ENCODE results near the gene CIRBP. TPM values are rescaled to one million over a fixed set of nuclear protein-coding genes. Genes with fewer than 3 reads are reported as not detected.

CIRBP gene
- polyA plus RNA-seq, 1 donor from 2014 or later = 377 TPM

GRCh38 chr19:1254530-1255185, 14.5 kb upstream of the CIRBP start:
- peaks cover 4% of the 10 kb centered on the region for H3K36me3 Mint-ChIP-seq
- peaks cover 13 to 23% (median 16%) of the 10 kb centered on the region in 3 donors for H3K4me1 Mint-ChIP-seq
- peak overlapping the region in 2 of 3 donors; percentile 10 to 93 for H3K27ac Mint-ChIP-seq
- no peaks in the 10 kb centered on the region for H3K9me3 Mint-ChIP-seq
- H3K27me3 Mint-ChIP-seq = no peaks in the 10 kb centered on the region
- H3K4me3 Mint-ChIP-seq = peak overlapping the region in 2 of 4 donors; percentile 51 to 80

DNA sequence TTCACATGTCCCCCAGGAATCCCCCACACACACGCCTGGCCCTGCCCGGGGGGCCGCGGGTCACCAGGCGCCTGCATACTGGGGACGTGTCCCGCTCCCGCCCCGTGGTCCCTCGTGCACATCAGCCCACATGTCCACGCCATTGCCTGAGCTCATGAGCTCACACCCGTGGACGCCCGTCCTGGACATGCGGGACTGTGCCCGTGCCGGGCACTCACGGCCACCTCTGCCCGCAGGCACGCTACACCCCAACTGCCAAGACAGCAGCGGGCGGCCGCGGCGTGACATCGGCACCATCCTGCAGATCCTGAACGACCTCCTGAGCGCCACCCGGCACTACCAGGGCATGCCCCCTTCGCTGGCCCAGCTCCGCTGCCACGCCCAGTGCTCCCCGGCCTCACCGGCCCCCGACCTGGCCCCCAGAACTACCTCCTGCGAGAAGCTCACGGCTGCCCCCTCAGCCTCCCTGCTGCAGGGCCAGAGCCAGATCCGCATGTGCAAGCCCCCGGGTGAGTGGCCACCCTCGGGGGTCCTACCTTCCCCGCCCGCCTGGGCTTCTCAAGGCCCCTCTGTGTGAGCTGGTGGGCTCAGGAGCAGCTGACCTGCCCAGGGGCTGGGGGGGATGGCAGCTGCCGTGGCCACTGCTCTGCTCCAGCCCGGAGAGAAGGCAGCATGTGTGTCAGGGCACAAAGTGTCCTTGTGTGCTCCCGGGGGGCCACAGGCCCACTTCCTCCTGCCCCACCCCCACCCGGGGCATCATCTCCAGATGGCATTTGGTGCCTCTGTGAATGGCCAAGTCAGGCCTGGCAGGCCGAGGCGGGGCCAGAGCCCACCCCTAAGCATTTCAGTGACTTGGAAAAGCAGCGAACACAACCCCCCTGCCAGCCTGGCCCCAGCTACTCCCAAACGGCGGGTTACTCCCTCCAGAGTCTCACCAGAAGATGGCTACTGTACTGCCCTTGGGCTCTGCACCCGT, 13.7 kb upstream of the CIRBP start:
- H3K4me3 Mint-ChIP-seq = peak overlapping the region in 2 of 4 donors; percentile 32 to 67
- H3K4me1 Mint-ChIP-seq = peaks cover 17 to 25% (median 19%) of the 10 kb centered on the region in 3 donors
- H3K36me3 Mint-ChIP-seq = peaks cover 4% of the 10 kb centered on the region
- no peaks in the 10 kb centered on the region for H3K9me3 Mint-ChIP-seq
- peak overlapping the region in 2 of 3 donors; percentile 23 to 93 for H3K27ac Mint-ChIP-seq
- H3K27me3 Mint-ChIP-seq = no peaks in the 10 kb centered on the region

DNA sequence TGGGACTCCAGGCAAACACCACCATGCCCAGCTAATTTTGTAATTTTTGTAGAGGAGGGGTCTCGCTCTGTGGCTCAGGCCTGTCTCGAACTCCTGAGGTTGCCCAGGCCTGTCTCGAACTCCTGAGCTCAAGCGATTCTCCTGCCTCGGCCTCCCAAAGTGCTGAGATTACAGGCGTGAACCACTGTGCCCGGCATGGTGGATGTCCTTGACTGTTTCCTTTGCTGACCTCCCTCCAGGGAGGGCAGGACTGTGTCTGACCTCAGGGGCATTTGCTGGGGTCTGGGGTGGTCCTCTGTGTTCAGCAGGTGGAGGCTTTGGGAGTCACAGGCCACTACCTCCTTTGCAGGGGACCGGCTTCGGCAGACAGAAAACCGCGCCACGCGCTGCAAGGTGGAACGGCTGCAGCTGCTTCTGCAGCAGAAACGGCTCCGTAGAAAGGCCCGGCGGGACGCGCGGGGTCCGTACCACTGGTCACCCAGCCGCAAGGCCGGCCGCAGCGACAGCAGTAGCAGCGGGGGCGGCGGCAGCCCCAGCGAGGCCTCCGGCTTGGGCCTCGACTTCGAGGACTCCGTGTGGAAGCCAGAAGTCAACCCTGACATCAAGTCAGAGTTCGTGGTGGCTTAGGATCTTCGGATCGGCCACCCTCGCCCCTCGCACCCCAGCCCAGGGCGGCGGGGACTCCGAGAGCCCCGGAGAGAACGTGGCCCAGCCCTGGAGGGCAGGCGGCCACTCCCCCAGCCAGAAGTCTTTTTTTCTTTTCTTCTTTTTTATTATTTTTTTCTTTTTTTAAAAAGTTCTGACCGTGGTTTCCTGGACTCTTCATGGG, 12.3 kb upstream of the CIRBP start:
- H3K4me3 Mint-ChIP-seq = peak overlapping the region; percentile 41 to 92 (median 60)
- H3K4me1 Mint-ChIP-seq = peaks cover 20 to 27% (median 26%) of the 10 kb centered on the region in 3 donors
- H3K27ac Mint-ChIP-seq = peak overlapping the region in 2 of 3 donors; percentile 71 to 95
- H3K27me3 Mint-ChIP-seq = no peaks in the 10 kb centered on the region
- H3K9me3 Mint-ChIP-seq = no peaks in the 10 kb centered on the region
- peaks cover 4% of the 10 kb centered on the region for H3K36me3 Mint-ChIP-seq

GRCh38 chr19:1257475-1258162, 11.5 kb upstream of the CIRBP start:
- H3K4me1 Mint-ChIP-seq = peaks cover 21 to 29% (median 27%) of the 10 kb centered on the region in 3 donors
- H3K27me3 Mint-ChIP-seq = no peaks in the 10 kb centered on the region
- no peaks in the 10 kb centered on the region for H3K9me3 Mint-ChIP-seq
- peaks cover 4% of the 10 kb centered on the region for H3K36me3 Mint-ChIP-seq
- peak overlapping the region; percentile 95 to 100 (median 98) for H3K27ac Mint-ChIP-seq
- H3K4me3 Mint-ChIP-seq = peak overlapping the region; percentile 71 to 93 (median 85)

GRCh38 chr19:1258163-1258492, 11.0 kb upstream of the CIRBP start:
- no peaks in the 10 kb centered on the region for H3K27me3 Mint-ChIP-seq
- peak overlapping the region; percentile 71 to 93 (median 85) for H3K4me3 Mint-ChIP-seq
- H3K9me3 Mint-ChIP-seq = no peaks in the 10 kb centered on the region
- peak overlapping the region; percentile 95 to 100 (median 98) for H3K27ac Mint-ChIP-seq
- peaks cover 4% of the 10 kb centered on the region for H3K36me3 Mint-ChIP-seq
- peaks cover 24 to 30% (median 29%) of the 10 kb centered on the region in 3 donors for H3K4me1 Mint-ChIP-seq

DNA sequence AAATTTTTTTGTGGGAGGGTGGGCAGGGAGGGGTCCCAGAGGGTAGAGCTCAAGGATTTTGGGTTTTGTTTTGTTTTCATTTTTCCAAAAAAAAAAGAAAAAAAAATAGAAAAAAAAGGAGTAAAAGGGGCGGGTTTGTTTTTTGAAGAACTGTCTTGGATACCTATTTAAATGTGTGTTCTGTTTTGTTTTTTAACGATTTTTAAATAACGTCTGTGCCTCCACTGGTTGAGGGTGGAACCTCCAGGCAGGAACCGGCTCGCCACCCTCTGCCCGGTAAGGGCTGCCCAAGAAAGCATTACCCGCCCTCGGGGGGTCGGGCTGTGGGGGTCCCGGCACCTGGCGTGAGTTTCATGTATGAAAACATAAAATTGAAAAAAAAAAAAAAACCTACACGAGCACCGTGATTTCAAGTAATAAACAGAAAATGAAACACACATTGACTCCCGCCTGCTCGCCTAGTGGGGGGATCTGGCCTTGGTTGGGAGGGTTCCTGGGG, 10.4 kb upstream of the CIRBP start:
- H3K27me3 Mint-ChIP-seq = peaks cover 1% of the 10 kb centered on the region

GRCh38 chr19:1259206-1259875, 9.8 kb upstream of the CIRBP start:
- H3K27ac Mint-ChIP-seq = peak overlapping the region; percentile 95 to 100 (median 98)
- H3K4me1 Mint-ChIP-seq = peaks cover 28 to 35% (median 30%) of the 10 kb centered on the region in 3 donors
- H3K9me3 Mint-ChIP-seq = no peaks in the 10 kb centered on the region
- H3K27me3 Mint-ChIP-seq = peaks cover 1% of the 10 kb centered on the region
- peak overlapping the region; percentile 78 to 93 (median 88) for H3K4me3 Mint-ChIP-seq
- peaks cover 4% of the 10 kb centered on the region for H3K36me3 Mint-ChIP-seq

More for the DNA sequence above, 10.4 kb upstream of the CIRBP start:
- Mint-ChIP-seq H3K4me1 (peaks cover 27 to 35% (median 28%) of the 10 kb centered on the region in 3 donors), H3K36me3 (peaks cover 4% of the 10 kb centered on the region), H3K4me3 (peak overlapping the region; percentile 78 to 93 (median 88)), H3K27ac (peak overlapping the region; percentile 95 to 100 (median 98)), H3K9me3 (no peaks in the 10 kb centered on the region)

DNA sequence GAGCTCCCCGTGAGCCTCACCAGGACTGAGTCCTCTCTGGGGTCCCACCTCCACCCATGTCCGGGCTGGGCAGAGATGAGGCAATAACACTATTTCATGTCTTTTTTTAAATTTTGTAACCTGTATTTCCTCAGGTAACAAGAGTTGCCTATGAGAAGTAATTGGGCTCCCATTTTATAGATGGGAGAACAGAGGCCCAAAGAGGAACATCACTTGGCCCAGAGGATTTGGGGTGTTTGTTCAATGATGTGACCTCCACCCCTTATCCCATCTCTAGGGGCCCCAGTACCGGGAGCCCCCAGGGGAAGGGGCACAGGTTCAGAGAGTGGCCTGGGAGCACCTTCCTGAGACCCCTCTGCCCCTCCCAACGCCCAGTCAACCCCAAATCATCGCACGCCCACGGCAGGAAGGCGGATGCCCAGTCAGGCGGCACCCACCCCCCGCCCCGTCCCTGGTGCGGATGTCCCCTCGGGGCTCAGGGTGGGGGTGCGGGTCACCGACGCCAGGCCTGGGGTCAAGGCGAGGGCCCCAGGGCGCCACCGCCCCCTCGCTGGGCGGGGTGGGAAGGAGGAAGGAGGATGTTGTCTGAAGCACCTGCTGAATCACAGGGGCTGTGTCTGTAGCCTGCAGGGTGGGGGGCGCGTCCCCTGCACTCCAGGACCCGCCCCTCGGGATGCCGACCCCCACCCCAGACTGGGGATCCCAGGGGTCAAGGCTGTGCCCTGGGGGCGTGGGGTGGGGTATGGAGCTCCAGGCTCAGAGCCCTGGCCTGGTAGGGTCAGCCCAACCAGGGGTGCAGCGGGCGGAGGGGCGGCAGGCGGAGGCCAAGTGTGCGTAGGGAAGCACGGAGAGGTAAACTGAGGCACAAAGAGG, 9.0 kb upstream of the CIRBP start:
- Mint-ChIP-seq H3K27me3 (peaks cover 1% of the 10 kb centered on the region), H3K9me3 (no peaks in the 10 kb centered on the region), H3K27ac (peak overlapping the region; percentile 95 to 100 (median 98)), H3K4me1 (peaks cover 32 to 41% (median 34%) of the 10 kb centered on the region in 3 donors), H3K4me3 (peak overlapping the region; percentile 78 to 99 (median 93)), H3K36me3 (peaks cover 3% of the 10 kb centered on the region)

DNA sequence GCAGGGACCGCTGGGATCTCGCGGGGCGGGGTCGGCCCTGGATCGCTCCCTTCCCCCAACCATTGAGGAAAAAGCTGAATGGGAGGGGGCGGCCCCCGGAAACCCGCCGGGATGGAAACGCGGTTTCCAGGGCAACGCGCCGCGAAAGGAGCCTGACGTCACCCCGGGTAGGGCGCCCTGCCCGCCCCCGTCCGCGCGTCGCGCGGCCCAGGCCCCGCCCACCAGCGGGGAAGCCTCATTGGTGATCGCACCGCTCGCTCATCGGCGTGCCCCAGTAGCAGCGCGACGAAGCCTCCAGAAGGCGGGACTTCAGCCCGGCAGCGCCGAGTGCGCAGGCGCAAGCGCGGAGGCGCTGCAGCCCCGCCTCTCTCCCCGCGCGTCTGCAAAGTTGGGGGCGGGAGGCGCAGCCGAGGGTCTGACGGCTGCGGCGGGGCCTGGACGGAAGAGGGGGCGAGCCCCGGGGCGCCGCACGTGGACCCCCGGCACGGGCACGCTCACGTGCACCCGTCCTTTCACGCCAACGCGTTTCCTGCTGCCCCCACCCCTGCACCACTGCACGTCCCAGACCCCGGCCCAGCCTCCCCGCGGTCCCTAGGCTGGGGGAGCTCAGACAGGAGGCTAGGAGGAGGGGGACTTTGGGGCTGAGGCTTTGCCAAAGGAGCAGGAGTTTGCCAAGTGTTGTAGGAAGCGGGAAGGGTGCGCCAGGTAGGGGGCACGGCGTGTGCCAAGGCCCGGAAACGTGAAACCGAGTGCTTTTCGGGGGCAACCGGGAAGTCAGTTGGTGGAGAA, 8.2 kb upstream of the CIRBP start:
- Mint-ChIP-seq H3K36me3 (peaks cover 3% of the 10 kb centered on the region), H3K27me3 (peaks cover 1% of the 10 kb centered on the region), H3K9me3 (no peaks in the 10 kb centered on the region), H3K27ac (peak overlapping the region; percentile 95 to 100 (median 98)), H3K4me1 (peaks cover 37 to 44% (median 40%) of the 10 kb centered on the region in 3 donors), H3K4me3 (peak overlapping the region; percentile 78 to 99 (median 96))

- Mint-ChIP-seq H3K9me3 (no peaks in the 10 kb centered on the region), H3K27me3 (peaks cover 1% of the 10 kb centered on the region), H3K27ac (peak overlapping the region; percentile 95 to 100 (median 98)), H3K36me3 (peaks cover 3% of the 10 kb centered on the region), H3K4me3 (peak overlapping the region; percentile 78 to 99 (median 96)), H3K4me1 (peaks cover 38 to 44% (median 41%) of the 10 kb centered on the region in 3 donors)
Observed at GRCh38 chr19:1261538-1261797, 7.7 kb upstream of the CIRBP start.

DNA sequence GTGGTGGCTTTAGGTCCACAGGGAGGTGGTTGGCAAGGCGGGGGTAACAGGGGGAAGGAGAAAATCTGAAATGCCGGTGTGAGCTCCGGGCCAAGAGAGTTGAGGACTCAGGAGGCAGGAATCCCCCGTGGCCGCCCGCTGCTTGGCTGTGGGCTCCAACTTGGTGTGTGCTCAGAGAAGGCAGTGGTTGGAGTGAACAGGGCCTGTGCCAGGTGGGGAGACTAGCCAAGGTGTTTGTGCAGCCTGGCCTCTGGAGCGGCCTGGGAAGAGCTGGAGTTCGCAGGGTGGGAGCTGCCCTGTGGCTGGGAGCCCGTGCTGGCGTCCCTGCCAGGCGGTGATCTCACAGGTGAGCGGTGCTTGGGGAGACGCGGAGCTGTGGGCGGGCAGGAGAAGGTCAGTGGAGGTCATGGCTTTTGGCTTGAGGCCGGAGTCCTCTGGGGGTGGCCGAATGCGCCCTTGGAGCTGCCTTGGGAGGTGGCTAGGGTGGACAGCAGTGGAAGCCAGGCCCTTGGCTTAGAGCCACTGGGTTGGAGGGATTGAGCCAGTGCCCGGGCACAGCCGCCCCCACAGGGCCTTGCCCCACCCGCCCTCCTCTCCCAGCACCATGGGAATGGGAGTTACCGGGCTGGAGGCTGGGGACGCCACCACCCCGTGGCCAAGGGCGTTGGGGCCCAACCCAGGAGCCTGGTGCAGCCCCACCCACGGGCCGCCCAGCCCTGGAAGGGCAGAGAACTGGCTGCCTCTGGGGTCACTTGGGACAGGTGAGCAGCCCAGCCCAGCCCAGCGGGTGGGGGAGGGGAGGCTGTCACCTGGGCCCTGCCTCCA, 7.1 kb upstream of the CIRBP start:
- peaks cover 1% of the 10 kb centered on the region for H3K27me3 Mint-ChIP-seq
- peak overlapping the region; percentile 95 to 100 (median 99) for H3K27ac Mint-ChIP-seq
- peaks cover 3% of the 10 kb centered on the region for H3K36me3 Mint-ChIP-seq
- H3K4me3 Mint-ChIP-seq = peak overlapping the region; percentile 78 to 99 (median 96)
- no peaks in the 10 kb centered on the region for H3K9me3 Mint-ChIP-seq
- H3K4me1 Mint-ChIP-seq = peaks cover 38 to 44% (median 41%) of the 10 kb centered on the region in 3 donors

Data from IgD-negative memory B cell (primary cell).